Hypothalamus (tissue), 51 donors: Measurements from ENCODE around the gene ERGIC1.

Experiments
- DNase-seq, 51 donors: peaks; one replicate each; lab custom pipeline; 2025; lab: John Stamatoyannopoulos, UW

The ERGIC1 gene

GRCh38 chr5:172910828-172911627 lies 77.0 kb downstream of the ERGIC1 start:
- peak in 8 of 51 donors; percentile 15 to 41 (median 22) for DNase-seq

- DNase-seq, result no peak
Measured at GRCh38 chr5:172911628-172911880, 77.5 kb downstream of the ERGIC1 start.

- no peak for DNase-seq
Measured at GRCh38 chr5:172911976-172912375, 77.9 kb downstream of the ERGIC1 start.

- DNase-seq, result no peak
Measured at GRCh38 chr5:172913117-172913850, 79.2 kb downstream of the ERGIC1 start.

- no peak for DNase-seq
Measured at GRCh38 chr5:172915514-172915913, 81.5 kb downstream of the ERGIC1 start.

- DNase-seq, result no peak
Measured at GRCh38 chr5:172918421-172919371, 84.6 kb downstream of the ERGIC1 start.

GRCh38 chr5:172919525-172920446 lies 85.7 kb downstream of the ERGIC1 start:
- peak in 4 of 51 donors; percentile 14 to 39 (median 19) for DNase-seq

GRCh38 chr5:172920447-172920849 lies 86.4 kb downstream of the ERGIC1 start:
- peak in 7 of 51 donors; percentile 6 to 77 (median 21) for DNase-seq

GRCh38 chr5:172920995-172921394 lies 86.9 kb downstream of the ERGIC1 start:
- DNase-seq, result no peak

- DNase-seq, result no peak
Measured at GRCh38 chr5:172921906-172922305, 87.9 kb downstream of the ERGIC1 start.

GRCh38 chr5:172923539-172923938 lies 89.5 kb downstream of the ERGIC1 start:
- no peak for DNase-seq

- DNase-seq, result no peak
Measured at GRCh38 chr5:172925336-172925948, 91.4 kb downstream of the ERGIC1 start.

GRCh38 chr5:172926008-172926523 lies 92.0 kb downstream of the ERGIC1 start:
- no peak for DNase-seq

- no peak for DNase-seq
Measured at GRCh38 chr5:172926796-172927195, 92.7 kb downstream of the ERGIC1 start.

GRCh38 chr5:172929371-172929838 lies 95.4 kb downstream of the ERGIC1 start:
- DNase-seq, result no peak

- DNase-seq, result no peak
Measured at GRCh38 chr5:172931001-172931536, 97.0 kb downstream of the ERGIC1 start.

GRCh38 chr5:172932313-172933017 lies 98.4 kb downstream of the ERGIC1 start:
- peak in 48 of 51 donors; percentile 14 to 76 (median 47) for DNase-seq

- no peak for DNase-seq
Measured at GRCh38 chr5:172933238-172933637, 99.2 kb downstream of the ERGIC1 start.
